Rectal smooth muscle tissue (tissue), 1 donor: Measurements from ENCODE around the gene CDK8.

ENCODE experiments used
- H3K27ac ChIP-seq: one replicate; pipeline ENCODE4 v1.7.0; 2013; ENCODE audit warnings: low read depth, low read length, inconsistent platforms
- H3K27me3 ChIP-seq: one replicate; pipeline ENCODE4 v1.7.0; 2013; ENCODE audit warnings: low read length; ENCODE audit not compliant: control insufficient read depth, insufficient read depth
- H3K36me3 ChIP-seq: one replicate; pipeline ENCODE4 v1.7.0; 2013; ENCODE audit warnings: low read length; ENCODE audit not compliant: control insufficient read depth, insufficient read depth
- H3K4me1 ChIP-seq: one replicate; pipeline ENCODE4 v1.7.0; 2013; ENCODE audit warnings: low read length; ENCODE audit not compliant: control insufficient read depth, insufficient read depth
- H3K4me3 ChIP-seq: one replicate; pipeline ENCODE4 v1.7.0; 2013; ENCODE audit warnings: low read length
- H3K9ac ChIP-seq: one replicate; pipeline ENCODE4 v1.7.0; 2013; ENCODE audit warnings: low read length

The CDK8 gene

DNA sequence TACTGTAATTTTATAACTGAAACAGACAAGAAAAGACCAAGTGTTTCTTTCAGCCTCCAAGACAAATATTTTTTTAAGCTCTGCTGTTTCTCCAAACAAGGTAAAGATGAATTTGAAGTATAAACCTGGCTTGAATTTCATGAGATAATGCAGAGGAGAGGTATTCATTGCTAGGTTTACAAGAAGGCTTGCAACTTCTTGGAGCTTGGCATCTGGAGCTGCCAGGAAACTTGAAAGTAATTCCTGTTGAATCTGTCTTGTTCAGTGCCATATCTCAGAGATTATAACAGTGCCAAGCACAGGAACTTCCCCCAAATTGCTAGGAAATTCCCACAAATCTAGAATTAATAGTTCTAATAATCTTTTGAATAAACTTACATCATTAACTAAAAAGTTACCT, 70.9 kb downstream of the CDK8 start:
- no peak overlapping the region for H3K4me3 ChIP-seq
- no peaks in the 10 kb centered on the region for H3K27me3 ChIP-seq
- H3K36me3 ChIP-seq = no peaks in the 10 kb centered on the region
- H3K4me1 ChIP-seq = peaks cover 11% of the 10 kb centered on the region
- peak overlapping the region; percentile 57 for H3K27ac ChIP-seq
- H3K9ac ChIP-seq = no peak overlapping the region

DNA sequence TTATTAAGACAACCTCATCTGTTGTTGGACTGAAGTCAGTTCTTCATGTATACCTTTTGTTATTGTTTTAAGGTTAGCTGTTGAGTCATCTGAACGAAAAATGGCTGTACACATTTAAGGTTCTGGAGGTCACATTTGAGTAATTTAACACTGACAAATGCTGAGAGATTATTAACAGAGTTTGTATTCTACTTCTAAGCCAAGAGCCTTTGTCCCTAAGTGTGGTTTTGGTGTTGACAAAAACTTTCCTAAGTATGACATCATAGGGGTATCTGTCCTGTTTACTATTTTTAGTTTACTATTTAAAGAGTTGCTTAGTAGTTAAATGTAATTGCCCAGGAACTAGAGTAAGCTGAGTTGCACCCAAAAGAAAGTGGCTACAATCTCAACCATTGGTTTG, 71.9 kb downstream of the CDK8 start:
- Histone ChIP-seq H3K4me3 (no peak overlapping the region), H3K4me1 (peaks cover 11% of the 10 kb centered on the region), H3K36me3 (no peaks in the 10 kb centered on the region), H3K27me3 (no peaks in the 10 kb centered on the region), H3K9ac (no peak overlapping the region), H3K27ac (peak overlapping the region; percentile 57)

DNA sequence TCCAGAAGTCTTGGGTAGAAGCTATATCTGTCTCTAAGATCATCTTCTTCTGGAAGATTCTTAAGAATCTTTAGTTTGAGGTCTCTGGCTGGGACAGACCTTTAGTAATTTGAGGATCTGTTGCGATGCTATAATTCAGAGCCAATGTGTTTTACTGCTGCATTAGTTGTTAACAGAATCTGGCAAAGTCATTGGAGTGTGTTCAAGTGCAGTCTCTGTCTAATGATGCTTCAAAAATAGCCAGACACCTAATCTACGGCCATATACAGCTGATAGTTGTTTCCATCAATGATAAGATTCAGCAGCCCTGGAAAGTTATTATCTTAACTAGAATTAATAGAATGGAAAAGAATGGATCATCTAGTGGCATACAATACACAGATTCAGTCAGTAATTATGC, 72.6 kb downstream of the CDK8 start:
- no peak overlapping the region for H3K9ac ChIP-seq
- peaks cover 11% of the 10 kb centered on the region for H3K4me1 ChIP-seq

DNA sequence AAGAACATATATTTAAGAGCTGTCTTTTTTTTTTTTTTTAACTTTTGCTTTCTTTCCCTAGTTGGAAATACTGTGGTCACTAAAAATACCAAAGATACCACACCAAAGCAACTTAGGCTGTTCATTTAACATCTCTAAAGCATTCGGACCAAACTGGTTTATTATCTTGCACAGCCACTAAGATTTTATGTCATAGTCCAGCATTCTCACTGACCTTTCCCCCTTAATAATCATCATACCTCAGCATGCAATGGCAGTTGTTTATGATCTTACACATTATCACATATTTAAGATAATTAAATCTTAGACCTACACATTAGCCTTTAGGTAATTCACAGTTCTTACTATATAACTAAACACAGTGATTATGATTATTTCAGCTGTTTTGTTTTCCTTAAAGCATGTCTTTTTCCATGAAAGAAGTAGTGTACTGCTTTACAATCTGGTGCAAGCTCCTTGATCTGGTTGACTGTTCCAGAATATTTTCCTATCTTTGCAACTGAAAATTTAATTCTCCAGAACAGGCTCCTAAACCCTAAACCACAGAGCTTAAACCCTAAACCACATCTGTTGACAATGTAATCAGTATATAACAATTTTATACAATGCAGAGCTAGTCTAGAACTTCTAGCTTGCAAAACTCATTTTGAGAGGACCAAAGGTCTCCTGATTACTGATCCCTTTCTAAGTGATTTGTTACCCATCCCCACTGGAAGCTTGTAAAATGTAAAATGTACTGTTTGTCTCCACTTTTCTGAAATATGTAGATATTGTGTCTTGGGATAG, 74.2 kb downstream of the CDK8 start:
- H3K4me1 ChIP-seq = peaks cover 11% of the 10 kb centered on the region
- H3K4me3 ChIP-seq = no peak overlapping the region
- H3K27me3 ChIP-seq = no peaks in the 10 kb centered on the region
- no peak overlapping the region for H3K27ac ChIP-seq
- no peak overlapping the region for H3K9ac ChIP-seq
- H3K36me3 ChIP-seq = no peaks in the 10 kb centered on the region

More for the DNA sequence above, 72.6 kb downstream of the CDK8 start:
- H3K27me3 ChIP-seq = no peaks in the 10 kb centered on the region
- H3K36me3 ChIP-seq = no peaks in the 10 kb centered on the region
- H3K27ac ChIP-seq = no peak overlapping the region
- no peak overlapping the region for H3K4me3 ChIP-seq

DNA sequence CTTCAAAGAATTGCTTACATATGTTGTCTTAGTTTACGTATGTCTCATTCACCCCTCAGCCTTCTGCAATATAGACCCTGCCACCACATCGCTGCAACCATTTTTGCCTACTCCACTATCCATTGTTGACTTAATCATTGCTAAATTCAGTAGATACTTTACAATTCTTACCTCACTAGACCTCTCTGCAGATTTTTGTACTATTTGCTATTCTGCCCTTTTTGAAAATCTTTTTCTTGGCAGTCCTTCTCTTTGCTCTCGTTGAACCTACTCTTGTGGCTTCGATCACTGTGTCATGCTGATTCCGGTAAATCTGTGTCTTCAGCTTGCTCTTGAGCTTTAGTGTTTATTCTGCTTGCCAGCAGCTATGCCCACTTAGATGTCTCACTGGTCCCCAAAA, 81.2 kb downstream of the CDK8 start:
- Histone ChIP-seq H3K27me3 (no peaks in the 10 kb centered on the region), H3K27ac (no peak overlapping the region), H3K36me3 (no peaks in the 10 kb centered on the region), H3K4me3 (no peak overlapping the region), H3K4me1 (no peaks in the 10 kb centered on the region), H3K9ac (no peak overlapping the region)

DNA sequence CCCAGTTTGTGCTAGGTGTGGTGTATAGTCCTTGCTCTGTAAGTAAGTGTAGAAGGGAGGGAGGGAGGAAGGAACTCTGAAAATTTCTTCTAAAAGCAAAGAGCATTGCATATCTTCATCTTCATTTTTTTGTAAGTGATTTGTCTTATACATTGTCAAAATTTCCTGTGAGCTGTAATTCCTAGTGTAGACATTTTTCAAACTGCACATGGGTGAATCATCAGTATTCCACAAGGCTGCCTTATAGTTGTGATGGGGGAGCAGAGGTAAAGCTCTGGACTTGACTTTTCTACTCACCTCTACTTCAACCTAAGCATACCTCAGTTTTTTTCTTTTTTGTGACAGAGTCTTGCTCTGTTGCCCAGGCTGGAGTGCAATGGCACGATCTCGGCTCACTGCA, 86.9 kb downstream of the CDK8 start:
- Histone ChIP-seq H3K9ac (no peak overlapping the region), H3K4me1 (no peaks in the 10 kb centered on the region), H3K27me3 (no peaks in the 10 kb centered on the region), H3K4me3 (no peak overlapping the region), H3K27ac (no peak overlapping the region), H3K36me3 (no peaks in the 10 kb centered on the region)

DNA sequence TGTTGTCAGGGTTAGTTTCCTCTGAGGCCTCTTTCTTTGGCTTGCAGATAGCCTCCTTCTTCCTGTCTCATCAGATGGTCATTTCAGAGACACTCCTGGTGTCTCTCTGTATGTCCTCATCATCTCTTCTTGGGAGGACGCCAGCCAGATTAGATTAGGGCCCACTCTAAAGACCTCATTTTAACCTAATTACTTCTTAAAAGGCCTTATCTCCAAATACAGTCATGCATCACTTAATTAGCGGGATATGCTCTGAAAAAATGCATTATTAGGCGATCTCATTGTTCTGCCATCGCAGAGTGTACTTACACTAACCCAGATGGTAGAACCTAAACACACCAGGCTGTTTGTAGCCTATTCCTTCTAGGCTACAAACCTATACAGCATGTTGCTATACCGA, 89.0 kb downstream of the CDK8 start:
- H3K27me3 ChIP-seq = no peaks in the 10 kb centered on the region
- H3K4me1 ChIP-seq = no peaks in the 10 kb centered on the region
- H3K4me3 ChIP-seq = no peak overlapping the region
- H3K36me3 ChIP-seq = no peaks in the 10 kb centered on the region
- no peak overlapping the region for H3K9ac ChIP-seq
- no peak overlapping the region for H3K27ac ChIP-seq

DNA sequence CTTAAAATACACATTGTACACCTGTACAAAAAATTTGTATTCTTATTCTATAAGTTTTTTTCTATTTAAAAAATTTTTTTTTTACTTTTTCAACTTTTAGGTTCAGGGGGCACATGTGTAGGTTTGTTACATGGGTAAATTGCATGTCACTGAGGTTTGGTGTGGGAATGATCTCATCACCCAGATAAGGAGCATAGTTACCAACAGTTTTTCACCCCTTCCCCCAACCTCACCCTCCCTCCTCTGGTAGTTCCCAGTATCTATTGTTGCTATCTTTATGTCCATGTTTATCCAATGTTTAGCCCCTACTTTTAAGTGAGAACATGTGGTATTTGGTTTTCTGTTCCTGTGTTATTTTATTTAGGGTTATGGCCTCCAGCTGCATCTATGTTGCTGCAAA, 89.9 kb downstream of the CDK8 start:
- Histone ChIP-seq H3K27ac (no peak overlapping the region), H3K4me3 (no peak overlapping the region), H3K4me1 (no peaks in the 10 kb centered on the region), H3K36me3 (no peaks in the 10 kb centered on the region), H3K27me3 (no peaks in the 10 kb centered on the region), H3K9ac (no peak overlapping the region)

DNA sequence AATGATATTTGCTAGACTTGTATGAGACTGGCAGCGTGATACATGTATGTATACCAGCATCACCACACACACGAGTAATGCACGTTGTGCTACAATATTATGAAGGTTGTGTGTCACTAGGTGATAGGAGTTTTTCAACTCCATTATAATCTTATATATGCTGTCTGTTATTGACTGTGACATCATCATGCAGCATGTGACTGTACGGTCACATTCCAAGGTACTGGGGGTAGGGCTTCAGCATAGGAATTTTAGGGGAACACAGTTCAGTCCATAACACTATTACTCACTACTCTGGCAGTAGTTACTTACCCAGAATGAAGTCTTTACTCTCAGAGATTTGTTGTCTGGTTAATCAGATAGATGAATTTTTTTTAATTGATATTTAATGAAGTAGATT, 91.1 kb downstream of the CDK8 start:
- H3K36me3 ChIP-seq = peaks cover 2% of the 10 kb centered on the region
- H3K27ac ChIP-seq = no peak overlapping the region
- H3K9ac ChIP-seq = no peak overlapping the region
- no peaks in the 10 kb centered on the region for H3K4me1 ChIP-seq
- H3K4me3 ChIP-seq = no peak overlapping the region
- no peaks in the 10 kb centered on the region for H3K27me3 ChIP-seq

DNA sequence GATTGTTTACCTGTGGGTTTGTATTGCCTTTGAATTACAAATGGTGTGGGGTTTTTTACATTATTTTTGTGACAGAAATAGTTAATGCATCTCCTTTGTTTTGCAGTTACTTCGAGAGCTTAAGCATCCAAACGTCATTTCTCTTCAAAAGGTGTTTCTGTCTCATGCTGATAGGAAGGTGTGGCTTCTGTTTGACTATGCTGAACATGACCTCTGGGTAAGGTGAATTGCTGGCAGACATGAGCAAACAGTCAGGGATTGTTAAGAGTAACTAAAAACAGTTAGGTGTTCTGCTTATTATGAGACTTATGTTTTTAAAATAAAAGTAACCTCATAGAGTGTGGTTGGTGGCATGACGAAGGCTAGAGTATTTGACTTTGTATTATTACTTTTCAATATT, 95.0 kb downstream of the CDK8 start:
- H3K36me3 ChIP-seq = peaks cover 3% of the 10 kb centered on the region
- H3K9ac ChIP-seq = no peak overlapping the region
- no peaks in the 10 kb centered on the region for H3K4me1 ChIP-seq
- H3K27me3 ChIP-seq = no peaks in the 10 kb centered on the region
- H3K27ac ChIP-seq = no peak overlapping the region
- H3K4me3 ChIP-seq = no peak overlapping the region

DNA sequence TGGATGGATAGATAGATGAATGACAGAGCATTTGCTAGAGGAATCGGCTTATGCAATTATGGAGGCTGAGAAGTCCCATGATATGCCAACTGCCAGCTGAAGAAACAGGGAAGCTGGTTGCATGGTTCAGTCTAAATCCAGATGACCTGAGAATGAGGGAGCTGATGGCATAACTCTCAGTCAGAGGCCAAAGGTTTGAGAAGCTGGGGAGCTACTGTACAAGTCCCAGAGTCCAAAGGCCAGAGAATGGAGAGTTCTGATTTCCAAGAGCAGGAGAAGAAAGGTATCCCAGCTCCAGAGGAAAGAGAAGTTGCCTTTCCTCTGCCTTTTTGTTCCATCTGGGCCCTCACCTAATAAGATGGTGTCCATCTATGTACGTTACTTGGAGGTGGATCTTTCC, 108.3 kb downstream of the CDK8 start:
- no peaks in the 10 kb centered on the region for H3K4me1 ChIP-seq
- H3K36me3 ChIP-seq = no peaks in the 10 kb centered on the region
- H3K9ac ChIP-seq = no peak overlapping the region
- no peak overlapping the region for H3K27ac ChIP-seq
- H3K4me3 ChIP-seq = no peak overlapping the region
- H3K27me3 ChIP-seq = no peaks in the 10 kb centered on the region

DNA sequence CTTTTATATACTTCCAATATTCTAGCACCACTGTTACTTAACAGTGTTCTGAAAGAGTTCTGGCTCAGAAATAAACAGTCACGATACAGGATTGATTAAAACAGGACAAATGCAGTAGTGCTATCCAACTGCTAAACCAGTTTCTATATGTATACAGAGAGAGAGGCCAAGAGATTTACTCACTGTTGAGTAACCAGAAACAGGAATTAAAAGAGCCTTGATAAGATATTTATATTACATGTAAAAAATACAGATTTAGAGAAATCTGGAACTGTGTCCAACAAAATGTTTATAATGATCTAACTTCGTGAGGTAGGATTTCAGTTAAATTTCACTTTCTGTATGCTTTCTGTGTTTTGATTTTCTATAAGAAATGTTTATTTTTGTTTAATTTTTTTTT, 116.6 kb downstream of the CDK8 start:
- Histone ChIP-seq H3K4me1 (peaks cover 2% of the 10 kb centered on the region), H3K27me3 (no peaks in the 10 kb centered on the region), H3K27ac (no peak overlapping the region), H3K9ac (no peak overlapping the region), H3K36me3 (no peaks in the 10 kb centered on the region), H3K4me3 (no peak overlapping the region)

DNA sequence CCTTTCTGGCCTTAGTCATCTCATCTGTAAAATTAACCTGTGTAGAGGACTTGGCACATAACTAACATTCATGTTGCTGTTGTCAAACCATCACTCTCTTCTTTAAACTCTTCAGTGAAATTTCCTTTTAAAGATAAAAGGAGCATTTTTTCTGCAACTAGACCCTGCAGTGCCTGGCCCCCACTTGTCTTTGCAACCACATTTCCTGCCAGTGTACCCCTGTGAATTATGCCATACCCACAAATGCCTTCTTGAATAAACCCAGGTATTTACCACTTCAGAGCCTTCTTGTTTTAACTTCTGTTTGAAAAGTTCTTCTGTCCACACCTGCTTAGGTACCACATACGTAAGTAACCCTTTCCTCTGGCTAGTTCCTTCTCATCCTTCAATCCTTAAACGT, 118.8 kb downstream of the CDK8 start:
- H3K4me3 ChIP-seq = no peak overlapping the region
- no peak overlapping the region for H3K9ac ChIP-seq
- H3K4me1 ChIP-seq = peaks cover 2% of the 10 kb centered on the region
- H3K27me3 ChIP-seq = no peaks in the 10 kb centered on the region
- H3K27ac ChIP-seq = no peak overlapping the region
- no peaks in the 10 kb centered on the region for H3K36me3 ChIP-seq
